ENCODE results near the gene DUSP22. TPM values are rescaled to one million over a fixed set of nuclear protein-coding genes. Genes with fewer than 3 reads are reported as not detected.

Gene DUSP22
- total RNA-seq, 1 donor from 2014 or later: 34.9 TPM

DNA sequence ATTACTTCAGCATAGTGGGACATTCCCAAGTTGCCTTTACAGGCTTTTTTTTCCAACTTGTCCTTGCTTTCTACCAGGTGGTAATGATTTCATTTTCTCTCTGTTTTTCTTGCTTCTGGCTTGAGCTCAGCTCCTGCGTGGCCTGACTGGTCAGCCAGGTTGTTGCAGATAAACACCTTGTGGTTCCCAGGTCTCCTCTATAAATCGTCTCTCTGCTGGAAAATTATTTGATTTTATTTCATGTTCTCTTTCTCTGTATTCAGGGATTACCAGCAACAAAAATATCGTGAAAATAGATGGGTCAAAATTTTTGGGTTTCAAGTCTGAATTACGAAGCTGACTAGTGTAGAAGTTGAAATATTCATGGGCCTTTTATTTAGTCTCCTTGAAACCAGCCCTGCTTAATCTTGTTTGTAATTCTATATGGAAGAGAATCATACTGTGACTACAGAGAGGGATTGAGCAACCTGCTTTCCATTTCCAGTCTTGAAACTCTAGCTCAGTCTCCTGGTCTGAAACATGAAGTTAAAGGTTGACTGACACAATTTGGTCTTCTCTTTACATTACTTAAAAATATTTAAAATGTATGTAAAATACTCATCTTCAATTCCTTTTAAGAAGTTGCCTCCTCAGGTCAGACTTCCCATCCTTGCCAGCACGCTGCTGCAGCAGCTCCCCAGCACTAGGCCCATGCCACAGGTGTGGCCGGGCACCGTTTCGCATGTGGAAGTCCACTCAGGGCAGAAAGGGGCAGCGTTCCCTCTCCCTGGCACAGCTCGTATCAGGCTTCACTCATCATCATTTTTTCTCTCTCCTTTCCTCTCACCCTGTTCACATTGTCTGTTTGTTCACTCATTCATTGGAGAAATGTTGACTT lies 7.1 kb downstream of the DUSP22 start:
- peaks cover 4% of the 10 kb centered on the region for H3K4me1 Mint-ChIP-seq (ENCODE audit: low read depth, unreplicated experiment)
- H3K9ac ChIP-seq (ENCODE audit: low read length): no peak overlapping the region
- no peak overlapping the region for H3K4me3 Mint-ChIP-seq (ENCODE audit: unreplicated experiment)
- H3K9me3 ChIP-seq (ENCODE audit: insufficient read depth, low read depth, low read length): peaks cover 2% of the 10 kb centered on the region
- H4K20me1 ChIP-seq (ENCODE audit: insufficient read depth, low read length): peaks cover 30% of the 10 kb centered on the region
- no peak for DNase-seq (ENCODE audit: low read depth)
- no peaks in the 10 kb centered on the region for H3K27me3 ChIP-seq (ENCODE audit: insufficient read depth, low read length)
- peaks cover 7% of the 10 kb centered on the region for H3K79me2 ChIP-seq (ENCODE audit: insufficient read depth, low read length)
- H2AFZ ChIP-seq (ENCODE audit: low read depth, low read length): no peak overlapping the region
- no peaks in the 10 kb centered on the region for H3K27me3 Mint-ChIP-seq (ENCODE audit: low read depth, unreplicated experiment)
- H3K4me3 ChIP-seq (ENCODE audit: insufficient read depth, low read depth, low read length): no peak overlapping the region
- no peaks in the 10 kb centered on the region for H3K4me1 ChIP-seq (ENCODE audit: insufficient read depth, low read length)
- no peaks in the 10 kb centered on the region for H3K36me3 ChIP-seq (ENCODE audit: insufficient read depth, low read length)
- no peak overlapping the region for H3K4me2 ChIP-seq (ENCODE audit: low read length)
- no peak for TF ChIP-seq CTCF (IDR thresholded peaks at IDR 0.05; ENCODE audit: insufficient read depth, low read depth, low read length)
- no peak for TF ChIP-seq EZH2 (IDR thresholded peaks at IDR 0.05; ENCODE audit: insufficient read depth, low read length)
- no peak overlapping the region for H3K27ac ChIP-seq (ENCODE audit: low read depth, low read length)
- peaks cover 1% of the 10 kb centered on the region for H3K9me3 Mint-ChIP-seq (ENCODE audit: unreplicated experiment)
- no peak for FAIRE-seq
- no peaks in the 10 kb centered on the region for H3K36me3 Mint-ChIP-seq (ENCODE audit: low read depth, unreplicated experiment)
- no peak overlapping the region for H3K27ac Mint-ChIP-seq (ENCODE audit: unreplicated experiment)

GRCh38 chr6:300026-300425 lies 7.7 kb downstream of the DUSP22 start:
- no peak overlapping the region for H3K27ac ChIP-seq (ENCODE audit: low read depth, low read length)
- H3K4me3 Mint-ChIP-seq (ENCODE audit: unreplicated experiment): no peak overlapping the region
- no peaks in the 10 kb centered on the region for H3K27me3 Mint-ChIP-seq (ENCODE audit: low read depth, unreplicated experiment)
- H3K27ac Mint-ChIP-seq (ENCODE audit: unreplicated experiment): no peak overlapping the region
- no peak for FAIRE-seq
- H4K20me1 ChIP-seq (ENCODE audit: insufficient read depth, low read length): peaks cover 30% of the 10 kb centered on the region
- H3K36me3 ChIP-seq (ENCODE audit: insufficient read depth, low read length): no peaks in the 10 kb centered on the region
- H3K4me1 ChIP-seq (ENCODE audit: insufficient read depth, low read length): no peaks in the 10 kb centered on the region
- peaks cover 2% of the 10 kb centered on the region for H3K9me3 ChIP-seq (ENCODE audit: insufficient read depth, low read depth, low read length)
- H3K4me2 ChIP-seq (ENCODE audit: low read length): no peak overlapping the region
- peaks cover 7% of the 10 kb centered on the region for H3K79me2 ChIP-seq (ENCODE audit: insufficient read depth, low read length)
- no peaks in the 10 kb centered on the region for H3K36me3 Mint-ChIP-seq (ENCODE audit: low read depth, unreplicated experiment)
- no peaks in the 10 kb centered on the region for H3K27me3 ChIP-seq (ENCODE audit: insufficient read depth, low read length)
- DNase-seq (ENCODE audit: low read depth): no peak
- TF ChIP-seq CTCF (IDR thresholded peaks at IDR 0.05; ENCODE audit: insufficient read depth, low read depth, low read length): no peak
- no peak for TF ChIP-seq EZH2 (IDR thresholded peaks at IDR 0.05; ENCODE audit: insufficient read depth, low read length)
- H3K9ac ChIP-seq (ENCODE audit: low read length): no peak overlapping the region
- H3K4me1 Mint-ChIP-seq (ENCODE audit: low read depth, unreplicated experiment): peaks cover 4% of the 10 kb centered on the region
- H2AFZ ChIP-seq (ENCODE audit: low read depth, low read length): no peak overlapping the region
- H3K4me3 ChIP-seq (ENCODE audit: insufficient read depth, low read depth, low read length): no peak overlapping the region
- peaks cover 4% of the 10 kb centered on the region for H3K9me3 Mint-ChIP-seq (ENCODE audit: unreplicated experiment)
